RPMI8226 (cell line): ENCODE data around the gene NUDT16L1.

Source experiments
- DNase-seq: peaks from one replicate; pipeline ENCODE4 v3.0.0-alpha.2; 2015

Gene NUDT16L1

GRCh38 chr16:4696172-4696904 is 3.0 kb downstream of the NUDT16L1 start:
- DNase-seq = no peak

- no peak for DNase-seq
Observed at GRCh38 chr16:4696905-4697847, 3.8 kb downstream of the NUDT16L1 start.

- DNase-seq = no peak
Observed at GRCh38 chr16:4697848-4698291, 4.5 kb downstream of the NUDT16L1 start.

GRCh38 chr16:4698321-4699045 is 5.1 kb downstream of the NUDT16L1 start:
- DNase-seq = no peak

- DNase-seq = no peak
Observed at GRCh38 chr16:4699046-4699556, 5.7 kb downstream of the NUDT16L1 start.

- DNase-seq = no peak
Observed at GRCh38 chr16:4700380-4700996, 7.1 kb downstream of the NUDT16L1 start.

GRCh38 chr16:4700997-4701743 is 7.8 kb downstream of the NUDT16L1 start:
- DNase-seq = no peak

GRCh38 chr16:4701791-4702465 is 8.6 kb downstream of the NUDT16L1 start:
- no peak for DNase-seq

- no peak for DNase-seq
Observed at GRCh38 chr16:4702466-4702808, 9.1 kb downstream of the NUDT16L1 start.

GRCh38 chr16:4703906-4704305 is 10.5 kb downstream of the NUDT16L1 start:
- no peak for DNase-seq

- DNase-seq = no peak
Observed at GRCh38 chr16:4704491-4704890, 11.1 kb downstream of the NUDT16L1 start.

- no peak for DNase-seq
Observed at GRCh38 chr16:4704913-4705312, 11.6 kb downstream of the NUDT16L1 start.

GRCh38 chr16:4706871-4707270 is 13.5 kb downstream of the NUDT16L1 start:
- DNase-seq = no peak

GRCh38 chr16:4709481-4709880 is 16.1 kb downstream of the NUDT16L1 start:
- DNase-seq = no peak

GRCh38 chr16:4713663-4714501 is 20.5 kb downstream of the NUDT16L1 start:
- no peak for DNase-seq

GRCh38 chr16:4714996-4715395 is 21.6 kb downstream of the NUDT16L1 start:
- no peak for DNase-seq

- DNase-seq = no peak
Observed at GRCh38 chr16:4718466-4718865, 25.1 kb downstream of the NUDT16L1 start.

GRCh38 chr16:4723071-4723767 is 29.9 kb downstream of the NUDT16L1 start:
- no peak for DNase-seq

GRCh38 chr16:4724661-4725270 is 31.4 kb downstream of the NUDT16L1 start:
- DNase-seq = no peak
